NCI-H187 (cell line): Measurements from ENCODE around the gene KIF21A.
"Not testable (repeated sequence)": the region's sequence is repeated elsewhere in the genome, so short reads cannot be mapped to it uniquely, and the experiment has no call there.

Experiments used
- DNase-seq, 2 experiments: peaks; one replicate each; lab custom pipeline; 2025; lab: John Stamatoyannopoulos, UW

The KIF21A gene

GRCh38 chr12:39344926-39345325 lies 98.0 kb downstream of the KIF21A start:
- DNase-seq = no peak

GRCh38 chr12:39343665-39344064 lies 99.3 kb downstream of the KIF21A start:
- no peak for DNase-seq

GRCh38 chr12:39341761-39342160 lies 101.2 kb downstream of the KIF21A start:
- no peak for DNase-seq

- no peak for DNase-seq
Measured at GRCh38 chr12:39341179-39341578, 101.7 kb downstream of the KIF21A start.

GRCh38 chr12:39332661-39333175 lies 110.2 kb downstream of the KIF21A start:
- no peak for DNase-seq

GRCh38 chr12:39331539-39332261 lies 111.2 kb downstream of the KIF21A start:
- no peak for DNase-seq

GRCh38 chr12:39329876-39330275 lies 113.0 kb downstream of the KIF21A start:
- no peak for DNase-seq

GRCh38 chr12:39329018-39329417 lies 113.9 kb downstream of the KIF21A start:
- DNase-seq = no peak

- DNase-seq = no peak
Measured at GRCh38 chr12:39327965-39328364, 115.0 kb downstream of the KIF21A start.

- no peak for DNase-seq
Measured at GRCh38 chr12:39327510-39327909, 115.4 kb downstream of the KIF21A start.

GRCh38 chr12:39319180-39319579 lies 123.7 kb downstream of the KIF21A start:
- DNase-seq = no peak

GRCh38 chr12:39314547-39314946 lies 128.4 kb downstream of the KIF21A start:
- no peak for DNase-seq

GRCh38 chr12:39309516-39309915 lies 133.4 kb downstream of the KIF21A start:
- no peak for DNase-seq

- DNase-seq = no peak
Measured at GRCh38 chr12:39301422-39301821, 141.5 kb downstream of the KIF21A start.

GRCh38 chr12:39300799-39301198 lies 142.1 kb downstream of the KIF21A start:
- no peak for DNase-seq

GRCh38 chr12:39297891-39298290 lies 145.0 kb downstream of the KIF21A start:
- DNase-seq = no peak

GRCh38 chr12:39296496-39296895 lies 146.4 kb downstream of the KIF21A start:
- DNase-seq = no peak

GRCh38 chr12:39295593-39295992 lies 147.3 kb downstream of the KIF21A start:
- not testable (repeated sequence) for DNase-seq

- no peak for DNase-seq
Measured at GRCh38 chr12:39294715-39295114, 148.2 kb downstream of the KIF21A start.

- no peak for DNase-seq
Measured at GRCh38 chr12:39292125-39292630, 150.7 kb downstream of the KIF21A start.

GRCh38 chr12:39287817-39288216 lies 155.1 kb downstream of the KIF21A start:
- no peak for DNase-seq

- no peak for DNase-seq
Measured at GRCh38 chr12:39287409-39287808, 155.5 kb downstream of the KIF21A start.

GRCh38 chr12:39278426-39278825 lies 164.5 kb downstream of the KIF21A start:
- no peak for DNase-seq

GRCh38 chr12:39277416-39277815 lies 165.5 kb downstream of the KIF21A start:
- no peak for DNase-seq
